ENCODE measurements around the gene SORCS2.

The SORCS2 gene

DNA sequence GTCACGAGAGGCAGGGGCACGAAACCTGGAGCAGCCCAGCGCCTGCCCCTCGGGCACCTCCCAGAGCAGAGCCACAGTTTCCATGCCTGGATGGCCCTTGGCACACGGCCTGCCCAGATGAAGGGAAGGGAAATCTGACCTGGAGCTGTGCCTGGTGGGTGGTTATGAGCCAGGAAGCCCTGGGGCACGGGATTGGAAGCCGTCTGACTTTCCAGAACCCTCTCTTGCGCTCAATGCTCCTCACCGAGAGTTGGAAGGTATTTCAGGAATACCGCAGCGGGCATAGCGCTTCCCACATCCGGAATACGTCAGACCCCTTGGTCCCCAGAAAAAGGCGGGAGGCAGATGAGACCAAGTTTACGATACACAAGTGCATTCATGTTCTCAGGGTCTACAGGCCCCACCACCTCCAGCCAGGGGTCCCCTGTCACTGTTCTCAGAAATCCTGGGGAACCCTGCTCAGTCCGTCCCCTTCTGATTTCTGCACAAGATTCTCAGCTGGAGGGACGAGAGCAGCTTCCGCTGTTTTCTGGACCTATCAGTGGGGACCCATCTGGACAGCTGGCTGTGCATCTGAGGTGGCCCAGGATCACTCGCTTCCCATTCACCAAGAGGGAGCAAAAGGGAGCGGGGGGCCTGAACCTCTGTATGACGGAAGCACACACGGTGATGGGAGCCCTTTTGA is 574.5 kb downstream of the SORCS2 start:
- no peak for DNase-seq (ENCODE audit: low spot score)

DNA sequence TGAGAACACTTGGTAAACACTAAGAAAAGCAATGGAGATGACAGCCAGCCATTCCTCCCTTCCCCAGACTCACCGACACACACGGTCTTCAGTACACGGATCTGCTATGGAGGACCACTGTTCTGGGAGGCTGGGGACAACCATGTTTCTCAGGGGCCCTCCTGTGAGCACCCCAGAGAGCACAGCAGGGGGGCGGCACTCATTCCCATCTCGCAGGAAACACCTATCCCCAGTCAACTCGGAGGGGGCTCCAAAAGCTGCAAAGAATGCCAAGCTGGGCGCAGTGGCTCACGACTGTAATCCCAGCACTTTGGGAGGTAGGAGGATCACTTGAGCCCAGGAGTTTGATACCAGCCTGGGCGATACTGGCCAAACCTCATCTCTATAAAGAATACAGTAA is 575.2 kb downstream of the SORCS2 start:
- DNase-seq (ENCODE audit: low spot score) = no peak

DNA sequence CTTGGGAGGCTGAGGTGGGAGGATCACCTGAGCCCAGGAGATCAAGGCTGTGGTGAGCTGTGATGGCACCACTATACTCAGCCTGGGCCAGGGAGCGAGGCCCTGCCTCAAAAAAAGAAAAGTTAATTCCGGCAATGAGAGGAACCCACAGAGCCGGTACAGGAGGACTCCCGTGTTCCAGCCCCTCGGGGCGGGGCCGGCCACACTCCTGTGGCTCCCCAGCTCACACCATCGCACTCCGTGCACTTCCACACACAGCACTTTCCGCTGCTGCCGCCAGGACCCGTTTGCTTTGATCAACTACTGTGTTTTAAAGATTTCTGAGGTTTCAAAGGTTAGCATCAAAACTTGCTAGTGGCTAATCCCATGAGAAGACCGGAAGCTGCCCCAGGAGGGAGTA is 575.6 kb downstream of the SORCS2 start:
- DNase-seq (ENCODE audit: low spot score) = no peak

DNA sequence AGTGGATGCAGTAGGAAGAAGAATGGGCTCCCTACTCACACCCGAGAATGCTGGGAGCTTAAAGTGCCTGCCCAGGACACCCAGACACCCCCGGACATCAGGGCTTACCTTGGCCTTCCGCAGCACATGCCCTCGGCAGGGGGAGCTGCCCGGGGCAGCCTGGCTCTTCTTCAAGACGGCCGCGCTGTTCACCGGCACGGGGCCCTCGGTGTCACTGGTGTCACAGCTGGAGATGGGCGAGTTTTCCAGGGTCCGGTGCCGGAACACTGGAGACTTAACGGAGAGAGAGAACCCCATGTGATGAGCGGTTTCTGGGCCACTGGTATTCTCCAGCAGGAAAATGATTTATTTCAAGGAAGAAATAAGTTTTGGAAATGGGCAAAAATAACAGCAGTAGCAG is 576.4 kb downstream of the SORCS2 start:
- no peak for DNase-seq (ENCODE audit: low spot score)

DNA sequence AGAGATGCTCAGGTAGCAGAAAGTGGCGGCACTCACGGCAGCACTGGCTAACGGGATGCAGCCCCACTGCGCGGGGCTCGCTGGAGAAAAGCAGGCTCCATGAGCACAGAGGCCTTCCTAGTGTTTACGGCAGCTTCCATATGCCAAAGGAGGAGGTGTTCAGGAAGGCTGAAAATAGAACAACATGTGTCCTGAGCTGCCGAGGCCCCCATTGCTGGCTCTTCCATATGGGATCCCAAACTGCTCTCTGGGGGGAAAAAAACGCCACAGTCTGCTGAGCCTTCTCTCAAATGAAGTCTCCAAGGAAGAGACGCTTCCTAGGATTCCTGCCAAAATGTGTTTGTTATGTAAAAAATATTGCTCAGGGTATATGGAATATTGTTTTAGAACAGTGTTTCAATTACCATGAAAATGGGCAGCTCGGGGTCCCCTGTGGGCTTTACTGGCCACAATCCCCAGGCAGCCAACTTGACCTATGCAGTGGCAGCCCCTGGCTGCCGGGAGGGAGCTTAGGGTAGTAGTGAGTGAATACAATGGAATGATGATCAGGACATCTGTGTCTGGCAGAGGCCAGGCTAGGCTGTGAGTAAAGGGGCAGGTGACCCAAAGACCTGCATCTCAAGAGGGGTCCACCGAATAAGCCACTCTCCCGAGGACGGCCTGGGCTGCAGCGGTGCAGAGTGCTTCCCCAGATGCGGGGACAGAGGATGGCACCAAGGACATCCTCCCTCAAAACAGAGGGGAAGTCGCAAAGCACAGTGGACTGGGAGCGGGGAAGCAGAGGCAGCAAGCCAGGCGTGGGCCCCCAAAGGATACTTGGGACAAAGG is 577.3 kb downstream of the SORCS2 start:
- no peak for DNase-seq (ENCODE audit: low spot score)

DNA sequence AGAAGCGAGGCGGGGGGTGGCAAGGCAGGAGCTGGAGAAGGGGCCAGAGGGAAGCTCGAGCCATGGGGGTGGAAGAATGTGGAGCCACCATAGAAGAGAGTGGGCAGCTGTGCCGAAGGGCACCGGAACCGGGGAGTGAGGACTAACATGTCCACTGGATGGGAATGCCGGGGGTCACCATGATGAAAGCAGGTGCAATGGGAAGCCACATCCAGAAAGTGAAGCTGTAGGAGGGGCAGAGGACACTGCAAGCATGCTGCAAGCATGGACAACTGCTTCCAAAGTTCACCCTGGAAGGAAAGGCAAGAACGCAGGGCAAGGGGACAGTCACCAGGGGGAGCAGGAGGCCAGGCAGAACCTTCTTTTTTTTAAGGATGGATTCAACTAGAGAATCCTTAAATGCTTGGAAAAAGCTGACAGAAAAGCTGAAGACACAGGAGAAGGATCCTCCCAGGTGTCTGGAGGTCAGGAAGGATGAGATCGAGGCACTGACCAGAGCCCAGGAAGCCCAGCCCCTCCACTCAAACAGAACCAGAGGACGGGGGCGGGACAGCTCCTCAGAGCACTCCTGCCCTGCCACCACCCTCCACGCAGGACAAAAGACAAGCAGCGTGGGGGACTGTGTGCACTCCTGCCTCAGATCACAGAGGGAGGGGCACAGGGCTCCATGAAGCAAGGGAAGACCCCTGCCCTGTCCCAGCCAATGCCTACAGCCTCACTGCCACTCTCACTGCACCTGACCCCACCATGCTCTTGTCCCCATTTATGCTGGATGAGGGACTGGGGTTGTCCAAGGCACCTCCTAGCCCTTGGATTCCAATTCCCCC is 578.1 kb downstream of the SORCS2 start:
- no peak for DNase-seq (ENCODE audit: low spot score)

DNA sequence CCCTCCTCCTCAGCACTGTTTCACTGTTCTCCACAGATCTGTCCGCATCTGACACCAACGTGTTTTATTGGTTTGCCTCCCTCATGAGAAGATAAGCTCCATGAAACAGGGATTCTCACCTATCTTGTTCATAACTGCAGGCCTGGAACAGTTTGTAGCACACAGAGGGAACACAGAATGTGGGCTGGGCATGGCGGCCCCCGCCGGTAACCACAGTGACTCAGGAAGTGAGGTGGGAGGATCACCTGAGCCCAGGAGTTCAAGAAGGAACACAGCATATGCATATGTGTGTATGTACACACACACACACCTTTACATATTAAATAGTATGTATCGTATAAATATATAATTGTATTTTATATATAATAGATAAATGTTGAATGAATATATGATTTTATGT is 578.7 kb downstream of the SORCS2 start:
- peak; percentile 45 for DNase-seq (ENCODE audit: low spot score)

DNA sequence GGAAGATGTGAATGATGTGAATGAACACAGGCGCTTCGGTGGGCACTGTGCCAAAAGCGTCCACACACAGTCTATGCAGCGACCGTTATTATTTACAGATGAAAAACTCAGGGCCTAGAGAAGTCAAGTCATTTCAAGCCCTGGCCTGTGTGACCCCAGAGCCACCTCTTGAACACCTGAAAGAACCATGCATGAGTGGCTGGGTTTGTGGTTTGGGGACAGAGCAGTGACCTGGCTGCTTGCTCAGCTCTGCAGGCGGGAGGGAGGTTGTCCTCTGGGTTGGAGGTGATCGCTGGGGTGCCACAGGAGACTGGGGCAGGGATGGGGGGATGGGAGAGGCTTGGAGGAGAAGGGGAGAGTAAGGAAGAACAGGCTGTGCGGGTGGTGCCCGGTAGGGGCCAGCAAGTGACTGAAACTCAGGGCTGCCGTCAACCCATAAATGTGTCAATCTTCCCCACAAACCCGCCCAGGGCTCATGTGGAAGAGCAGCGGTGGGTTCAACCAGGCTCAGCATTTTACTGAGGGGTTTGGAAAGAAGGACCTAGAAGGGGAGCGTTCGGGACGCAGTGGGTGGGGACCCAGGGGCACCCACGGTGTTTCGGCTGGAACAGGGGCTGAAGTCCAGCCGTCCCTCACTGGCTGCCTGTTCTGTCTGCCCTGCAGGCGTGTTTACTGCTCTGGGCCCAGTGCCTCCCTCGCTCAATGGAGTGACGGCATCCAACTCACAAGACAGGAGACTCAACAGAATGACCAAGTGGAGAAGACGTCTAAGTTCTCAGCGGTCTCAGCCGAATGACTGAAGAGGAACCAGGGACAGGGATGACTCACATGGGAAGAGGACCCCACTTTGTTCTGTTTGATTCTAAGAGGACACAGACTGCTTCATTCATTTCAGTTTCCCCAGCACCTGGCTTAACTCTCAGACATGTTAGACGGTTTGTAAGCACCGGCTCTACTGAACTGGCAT is 579.5 kb downstream of the SORCS2 start:
- no peak for DNase-seq (ENCODE audit: low spot score)

DNA sequence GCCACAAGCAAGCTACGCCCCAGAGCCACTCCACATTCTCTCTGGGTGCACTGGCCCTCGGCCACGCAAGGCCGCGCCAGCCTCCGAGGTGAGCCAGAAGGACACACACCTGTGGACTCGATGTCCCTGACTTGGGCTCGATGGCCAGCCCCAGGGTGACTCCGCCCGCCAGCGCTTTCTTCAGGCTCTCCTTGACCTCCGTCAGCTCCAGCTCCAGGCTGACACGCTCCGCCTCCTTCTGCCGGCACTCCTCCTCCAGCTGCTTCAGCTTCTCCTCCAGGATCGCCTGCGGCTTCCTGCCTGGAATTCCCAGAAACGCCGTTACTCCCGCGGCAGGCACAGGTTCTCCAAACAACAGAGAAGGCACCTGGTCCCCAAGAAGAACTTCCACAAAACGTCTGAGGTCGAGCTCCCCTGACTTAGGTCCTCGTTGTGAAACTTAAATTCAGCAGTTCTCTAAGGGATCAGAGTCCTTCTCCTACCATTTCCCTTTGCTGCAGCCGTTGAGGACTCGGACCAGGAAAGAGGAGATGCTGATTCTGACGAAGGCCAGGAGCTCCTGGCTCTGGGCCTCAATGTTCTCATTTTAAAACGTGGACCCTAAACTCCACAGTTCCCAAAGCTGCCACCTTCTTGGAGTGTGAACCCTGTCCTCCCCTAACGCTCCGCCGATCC is 580.5 kb downstream of the SORCS2 start:
- no peak for DNase-seq (ENCODE audit: low spot score)

DNA sequence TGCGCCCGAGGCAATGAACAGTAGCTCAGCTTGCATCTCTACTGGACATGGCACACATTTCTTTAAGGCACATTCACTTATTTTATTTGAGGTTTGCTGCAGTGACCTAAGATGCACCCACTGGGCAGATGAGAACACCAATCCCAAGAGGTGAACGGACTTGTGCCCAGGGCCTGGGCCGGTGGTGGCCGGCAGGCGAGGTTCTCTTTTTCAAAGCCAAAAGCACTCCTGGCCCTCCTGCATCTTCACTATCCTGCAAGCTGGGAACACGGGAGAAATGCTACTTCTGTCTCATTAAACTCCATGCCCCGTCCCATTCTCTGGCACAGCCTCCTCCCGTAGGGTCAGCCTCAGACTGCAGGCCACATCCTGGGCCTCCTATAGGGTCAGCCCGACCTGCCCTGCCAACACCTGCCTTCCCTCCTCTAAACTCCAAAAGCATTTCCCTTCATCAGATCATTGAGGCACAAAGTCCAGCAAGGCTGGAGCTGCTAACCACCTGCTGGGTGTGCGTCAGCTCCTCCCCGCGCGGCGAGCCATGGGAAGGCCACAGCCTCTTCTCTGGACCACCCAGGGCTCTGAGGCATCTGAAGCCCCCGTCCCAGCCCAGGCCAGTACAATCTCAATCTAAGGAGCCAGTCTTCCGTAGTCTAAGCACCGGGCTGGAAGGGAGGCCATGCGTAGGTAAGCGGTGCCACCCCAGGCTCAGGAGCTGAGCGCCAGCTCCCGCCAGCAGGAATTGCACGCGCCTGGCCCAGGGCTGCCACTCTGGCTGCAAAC is 581.3 kb downstream of the SORCS2 start:
- DNase-seq (ENCODE audit: low spot score) = no peak

DNA sequence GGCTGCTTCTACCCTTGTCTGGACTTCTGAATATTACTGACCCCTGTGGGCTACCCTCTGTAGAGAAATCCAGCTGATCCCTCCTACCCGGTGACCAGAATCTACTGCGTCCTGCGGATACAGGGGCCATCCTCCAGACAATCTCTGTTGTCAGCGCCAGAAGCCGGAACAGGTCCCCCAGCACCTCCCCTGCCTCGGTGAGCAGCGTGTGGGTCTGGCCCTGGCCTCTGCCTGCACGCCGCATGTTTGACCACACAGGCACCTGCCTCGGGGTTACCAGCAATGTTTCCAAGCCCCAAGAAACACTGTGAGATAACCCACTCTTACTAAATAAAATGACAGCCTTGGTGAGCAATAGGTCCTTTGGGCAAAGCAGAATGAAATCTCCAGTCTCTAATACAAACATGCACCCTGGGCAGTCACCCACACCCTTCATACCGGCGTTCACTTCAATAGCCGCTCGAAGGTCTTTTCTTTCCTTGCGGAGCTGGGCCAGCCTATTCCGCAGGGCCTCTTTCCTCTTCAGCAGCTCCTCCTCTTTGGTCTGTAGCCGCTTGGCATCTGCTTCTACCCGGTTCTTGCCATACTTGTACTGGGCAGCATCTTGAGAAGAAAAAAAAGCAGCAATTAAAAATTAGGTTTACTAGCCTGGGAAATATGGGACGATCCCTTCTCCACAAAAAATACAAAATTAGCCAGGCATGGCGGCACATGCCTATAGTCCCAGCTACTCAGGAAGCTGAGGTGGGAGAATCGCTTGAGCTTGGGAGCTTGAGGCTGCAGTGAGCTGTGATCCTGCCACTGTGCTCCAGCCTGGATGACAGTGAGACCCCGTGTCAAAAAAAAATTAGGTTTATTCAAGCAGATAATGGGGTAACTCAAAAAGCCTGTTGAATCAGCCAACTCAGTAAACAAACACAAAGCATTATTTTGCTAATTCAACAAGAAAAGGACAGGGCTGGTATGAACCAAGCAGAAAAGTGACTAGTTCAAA is 582.3 kb downstream of the SORCS2 start:
- DNase-seq (ENCODE audit: low spot score) = no peak

DNA sequence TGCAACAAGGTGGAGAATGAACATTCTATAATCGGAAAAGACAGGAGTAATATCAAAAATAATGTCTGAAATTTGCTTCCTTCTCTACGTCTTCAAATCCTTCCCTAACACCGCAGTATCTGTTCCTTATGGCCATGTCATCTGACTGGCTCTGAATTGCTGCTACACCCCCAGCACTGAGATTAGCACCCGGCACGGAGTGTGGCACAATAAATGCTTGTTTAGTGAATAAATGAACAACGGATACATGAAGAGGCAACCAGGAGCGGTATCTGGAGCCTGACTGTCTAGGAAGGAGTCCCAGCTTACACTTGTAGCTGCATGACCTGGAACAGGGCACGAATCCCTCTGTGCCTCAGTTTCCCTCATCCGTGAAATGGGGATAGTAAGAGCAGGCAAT is 583.1 kb downstream of the SORCS2 start:
- no peak for DNase-seq (ENCODE audit: low spot score)

DNA sequence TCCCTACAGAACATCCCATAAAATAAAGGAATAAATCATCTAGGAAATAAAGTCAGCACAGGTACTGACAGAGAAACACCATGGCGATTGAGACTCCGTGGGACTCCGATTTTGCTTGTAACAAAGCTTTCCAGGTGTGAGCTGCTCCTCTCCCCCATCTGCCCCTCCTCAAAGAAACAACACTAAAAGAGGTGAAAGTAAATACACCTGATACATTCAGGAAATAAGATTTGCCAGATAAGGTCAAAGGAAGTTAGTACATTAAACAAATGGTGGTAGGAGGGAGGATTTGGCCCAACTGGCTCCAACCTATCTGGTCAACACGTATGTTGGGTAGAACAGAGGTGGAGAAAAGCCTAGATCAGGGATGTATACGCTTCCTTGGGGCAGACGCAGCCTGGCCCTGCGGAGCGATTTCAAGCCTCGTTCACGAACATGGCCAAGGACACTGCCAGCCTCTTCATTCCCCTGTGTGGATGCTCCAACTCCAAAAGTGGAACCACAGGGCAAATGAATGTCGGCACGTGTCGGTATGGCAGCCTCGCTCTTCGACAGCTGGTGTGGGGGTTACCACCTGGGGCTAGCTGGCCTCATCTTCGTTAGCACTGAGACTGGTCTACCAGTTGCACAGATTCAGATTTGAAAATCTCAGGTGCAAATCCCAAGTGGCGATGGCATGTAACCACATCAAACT is 584.8 kb downstream of the SORCS2 start:
- DNase-seq (ENCODE audit: low spot score) = no peak

DNA sequence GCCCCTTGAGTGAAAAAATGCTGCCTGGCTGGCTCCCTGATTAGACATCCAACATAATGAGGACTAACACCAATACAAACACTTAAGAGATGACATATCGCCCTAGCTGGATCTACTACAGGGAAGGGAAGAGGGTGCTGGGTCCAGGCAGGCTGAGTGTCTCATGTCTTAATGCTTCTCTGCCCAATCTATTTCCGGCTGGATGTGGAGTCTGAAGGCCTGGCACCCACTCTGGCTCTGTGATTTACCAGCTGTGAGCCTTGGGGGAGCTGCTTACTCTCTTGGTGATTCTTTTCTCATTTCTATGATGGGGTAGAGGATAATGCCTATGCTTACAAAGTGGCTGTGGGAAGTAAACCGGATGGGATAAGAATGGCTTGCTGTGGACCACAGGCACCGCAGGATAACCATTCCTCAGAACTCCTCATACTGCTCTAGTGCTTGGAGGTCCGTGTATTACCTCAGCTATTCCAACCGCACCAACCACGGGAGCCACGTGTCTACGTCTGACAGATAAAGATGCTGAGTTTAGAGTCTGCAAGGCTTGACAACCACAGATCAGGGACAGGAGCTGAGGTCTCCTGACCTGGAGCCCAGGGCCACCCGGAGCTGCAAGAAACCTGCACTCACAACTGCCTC is 585.7 kb downstream of the SORCS2 start:
- no peak for DNase-seq (ENCODE audit: low spot score)

DNA sequence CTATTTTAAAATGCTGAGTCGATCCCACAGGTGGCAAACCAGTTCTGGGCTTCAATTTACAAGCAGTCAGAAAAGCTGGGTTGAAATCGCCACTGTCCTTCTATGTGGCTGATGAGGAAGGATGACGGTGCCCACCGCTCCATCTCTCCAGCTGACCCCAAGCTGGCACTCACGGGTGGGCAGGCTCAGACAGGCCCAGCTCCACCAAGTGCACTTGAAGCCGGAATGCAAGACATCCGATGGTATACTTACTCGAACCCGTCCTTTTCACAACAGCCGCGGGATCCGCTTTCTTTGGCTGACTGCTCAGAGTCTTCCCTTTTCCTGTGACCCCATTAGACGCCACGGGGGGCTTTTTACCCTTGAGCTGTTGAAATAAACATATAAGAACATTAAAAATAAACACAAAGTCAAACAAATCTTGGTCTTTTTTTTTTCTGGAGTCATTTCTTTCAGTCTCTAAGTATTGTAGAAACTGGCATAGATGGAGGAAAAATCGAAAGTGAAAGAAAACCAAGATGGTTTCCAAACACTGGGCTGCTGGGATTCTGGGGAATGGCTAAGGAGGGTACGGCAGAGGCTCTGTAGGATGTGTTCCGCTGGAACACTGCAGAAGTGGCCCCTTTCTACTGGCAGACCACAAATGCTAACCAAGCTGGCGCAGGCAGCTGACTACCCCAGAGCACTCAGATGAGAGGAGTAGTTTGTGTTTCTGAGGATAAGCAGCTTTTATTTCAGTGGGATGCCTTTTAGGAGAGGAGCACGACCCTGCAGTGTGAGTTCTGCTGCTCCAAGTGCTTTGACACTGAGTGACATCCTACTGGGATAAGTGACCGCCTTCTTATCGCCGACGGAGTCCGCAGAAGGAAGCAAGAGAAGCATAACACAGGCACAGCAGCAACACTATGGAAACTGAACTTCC is 586.4 kb downstream of the SORCS2 start:
- DNase-seq (ENCODE audit: low spot score) = no peak

DNA sequence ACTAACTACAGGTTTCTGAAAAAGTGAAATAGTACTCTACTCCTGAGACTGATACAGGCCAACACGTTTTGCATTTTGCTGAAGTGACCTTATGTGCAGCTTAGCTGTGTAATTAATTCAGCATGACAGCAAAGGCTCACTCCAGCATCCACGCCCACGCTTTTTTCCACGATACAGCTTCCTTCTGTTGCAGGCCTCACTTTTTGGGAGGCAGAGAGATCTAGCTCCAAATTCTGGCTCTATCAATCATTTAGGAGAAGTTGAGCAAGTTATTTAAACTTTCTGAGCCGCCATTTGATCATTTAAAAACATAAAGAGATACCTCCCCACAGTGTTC is 587.1 kb downstream of the SORCS2 start:
- no peak for DNase-seq (ENCODE audit: low spot score)

Measured in CD4-positive, alpha-beta T cell treated with Interleukin-2 at 100 ng/mL for 4 hours (primary cell).